ENCODE data around the gene CCPG1. TPM values are rescaled to one million over a fixed set of nuclear protein-coding genes. Genes with fewer than 3 reads are reported as not detected.

CCPG1 gene
- polyA plus RNA-seq, 1 of the 3 experiments (the other 2 are of a cell fraction) = 10.5 TPM

DNA sequence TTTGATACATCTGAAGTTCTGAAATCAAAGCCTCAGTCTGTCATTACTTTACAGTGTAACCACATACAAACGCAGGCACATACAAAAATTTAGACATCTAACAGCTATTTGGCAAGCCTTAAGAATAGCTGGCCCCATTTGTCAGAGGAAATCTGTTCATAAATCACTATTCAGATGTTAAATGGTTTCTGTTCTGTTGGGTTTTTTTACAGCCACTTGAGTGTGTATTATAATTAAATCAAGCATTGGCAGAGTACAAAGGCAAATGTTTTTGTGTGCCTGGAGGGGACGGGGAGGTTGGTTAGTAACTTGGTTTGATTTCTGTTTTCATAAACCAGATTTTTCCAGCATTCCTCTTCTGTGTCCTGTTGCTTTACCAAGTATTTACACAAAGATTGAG is 65.0 kb downstream of the CCPG1 start (continued):
- TF ChIP-seq, protein P1, sequence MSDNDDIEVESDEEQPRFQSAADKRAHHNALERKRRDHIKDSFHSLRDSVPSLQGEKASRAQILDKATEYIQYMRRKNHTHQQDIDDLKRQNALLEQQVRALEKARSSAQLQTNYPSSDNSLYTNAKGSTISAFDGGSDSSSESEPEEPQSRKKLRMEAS (IDR thresholded peaks at IDR 0.05; ENCODE audit: low read depth) = no peak
- TF ChIP-seq MXI1 (IDR thresholded peaks at IDR 0.05; ENCODE audit: low read depth, low read length) (no peak), FOXJ3 (CRISPR knock-in tag; IDR thresholded peaks at IDR 0.05) (peak; percentile 76; the same call in 1 of the 2 replicates), MEF2A (IDR thresholded peaks at IDR 0.05; ENCODE audit: borderline replicate concordance, low read depth) (no peak)
- TF ChIP-seq, protein P2, sequence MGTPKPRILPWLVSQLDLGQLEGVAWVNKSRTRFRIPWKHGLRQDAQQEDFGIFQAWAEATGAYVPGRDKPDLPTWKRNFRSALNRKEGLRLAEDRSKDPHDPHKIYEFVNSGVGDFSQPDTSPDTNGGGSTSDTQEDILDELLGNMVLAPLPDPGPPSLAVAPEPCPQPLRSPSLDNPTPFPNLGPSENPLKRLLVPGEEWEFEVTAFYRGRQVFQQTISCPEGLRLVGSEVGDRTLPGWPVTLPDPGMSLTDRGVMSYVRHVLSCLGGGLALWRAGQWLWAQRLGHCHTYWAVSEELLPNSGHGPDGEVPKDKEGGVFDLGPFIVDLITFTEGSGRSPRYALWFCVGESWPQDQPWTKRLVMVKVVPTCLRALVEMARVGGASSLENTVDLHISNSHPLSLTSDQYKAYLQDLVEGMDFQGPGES (IDR thresholded peaks at IDR 0.05; ENCODE audit: low read depth, low read length) = no peak

DNA sequence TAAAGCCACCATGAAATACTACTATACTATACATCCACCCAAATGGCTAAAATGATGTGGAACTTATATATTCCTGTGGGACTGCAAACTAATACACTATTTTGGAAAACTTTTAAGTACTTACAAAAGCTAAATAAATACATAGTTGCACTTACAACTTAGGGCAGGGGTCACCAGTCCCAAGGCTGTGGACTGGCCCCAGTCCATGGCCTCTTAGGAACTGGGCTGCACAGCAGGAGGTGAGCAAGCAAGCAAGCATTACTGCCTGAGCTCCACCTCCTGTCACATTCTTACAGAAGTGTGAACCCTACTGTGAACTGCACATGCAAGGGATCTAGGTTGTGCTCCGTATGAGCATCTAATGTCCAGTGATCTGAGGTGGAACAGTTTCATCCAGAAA is 71.0 kb downstream of the CCPG1 start:
- H3F3A ChIP-seq (replicated peaks; ENCODE audit: insufficient read depth) = no peaks in the 10 kb centered on the region
- no peak overlapping the region for H3K9ac ChIP-seq
- TF ChIP-seq FOSL2 (IDR thresholded peaks at IDR 0.05; ENCODE audit: borderline replicate concordance, low read depth) (no peak), NRF1 (IDR thresholded peaks at IDR 0.05; ENCODE audit: low read depth, low read length) (no peak), MEF2A (IDR thresholded peaks at IDR 0.05; ENCODE audit: borderline replicate concordance, low read depth) (no peak), ELF1 (IDR thresholded peaks at IDR 0.05) (no peak), JUND (IDR thresholded peaks at IDR 0.05) (no peak), RAD21 (IDR thresholded peaks at IDR 0.05; ENCODE audit: low read length) (no peak), TEAD4 (IDR thresholded peaks at IDR 0.05; ENCODE audit: borderline replicate concordance, insufficient read depth) (no peak), SMC3 (IDR thresholded peaks at IDR 0.05; ENCODE audit: low read depth, low read length) (no peak), TAF1 (IDR thresholded peaks at IDR 0.05; ENCODE audit: borderline replicate concordance, low read depth, low read length) (no peak), GABPA (IDR thresholded peaks at IDR 0.05; ENCODE audit: low read depth) (no peak)
- TF ChIP-seq, protein P3, sequence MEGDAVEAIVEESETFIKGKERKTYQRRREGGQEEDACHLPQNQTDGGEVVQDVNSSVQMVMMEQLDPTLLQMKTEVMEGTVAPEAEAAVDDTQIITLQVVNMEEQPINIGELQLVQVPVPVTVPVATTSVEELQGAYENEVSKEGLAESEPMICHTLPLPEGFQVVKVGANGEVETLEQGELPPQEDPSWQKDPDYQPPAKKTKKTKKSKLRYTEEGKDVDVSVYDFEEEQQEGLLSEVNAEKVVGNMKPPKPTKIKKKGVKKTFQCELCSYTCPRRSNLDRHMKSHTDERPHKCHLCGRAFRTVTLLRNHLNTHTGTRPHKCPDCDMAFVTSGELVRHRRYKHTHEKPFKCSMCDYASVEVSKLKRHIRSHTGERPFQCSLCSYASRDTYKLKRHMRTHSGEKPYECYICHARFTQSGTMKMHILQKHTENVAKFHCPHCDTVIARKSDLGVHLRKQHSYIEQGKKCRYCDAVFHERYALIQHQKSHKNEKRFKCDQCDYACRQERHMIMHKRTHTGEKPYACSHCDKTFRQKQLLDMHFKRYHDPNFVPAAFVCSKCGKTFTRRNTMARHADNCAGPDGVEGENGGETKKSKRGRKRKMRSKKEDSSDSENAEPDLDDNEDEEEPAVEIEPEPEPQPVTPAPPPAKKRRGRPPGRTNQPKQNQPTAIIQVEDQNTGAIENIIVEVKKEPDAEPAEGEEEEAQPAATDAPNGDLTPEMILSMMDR (IDR thresholded peaks at IDR 0.05) = no peak
- TF ChIP-seq, protein P4, sequence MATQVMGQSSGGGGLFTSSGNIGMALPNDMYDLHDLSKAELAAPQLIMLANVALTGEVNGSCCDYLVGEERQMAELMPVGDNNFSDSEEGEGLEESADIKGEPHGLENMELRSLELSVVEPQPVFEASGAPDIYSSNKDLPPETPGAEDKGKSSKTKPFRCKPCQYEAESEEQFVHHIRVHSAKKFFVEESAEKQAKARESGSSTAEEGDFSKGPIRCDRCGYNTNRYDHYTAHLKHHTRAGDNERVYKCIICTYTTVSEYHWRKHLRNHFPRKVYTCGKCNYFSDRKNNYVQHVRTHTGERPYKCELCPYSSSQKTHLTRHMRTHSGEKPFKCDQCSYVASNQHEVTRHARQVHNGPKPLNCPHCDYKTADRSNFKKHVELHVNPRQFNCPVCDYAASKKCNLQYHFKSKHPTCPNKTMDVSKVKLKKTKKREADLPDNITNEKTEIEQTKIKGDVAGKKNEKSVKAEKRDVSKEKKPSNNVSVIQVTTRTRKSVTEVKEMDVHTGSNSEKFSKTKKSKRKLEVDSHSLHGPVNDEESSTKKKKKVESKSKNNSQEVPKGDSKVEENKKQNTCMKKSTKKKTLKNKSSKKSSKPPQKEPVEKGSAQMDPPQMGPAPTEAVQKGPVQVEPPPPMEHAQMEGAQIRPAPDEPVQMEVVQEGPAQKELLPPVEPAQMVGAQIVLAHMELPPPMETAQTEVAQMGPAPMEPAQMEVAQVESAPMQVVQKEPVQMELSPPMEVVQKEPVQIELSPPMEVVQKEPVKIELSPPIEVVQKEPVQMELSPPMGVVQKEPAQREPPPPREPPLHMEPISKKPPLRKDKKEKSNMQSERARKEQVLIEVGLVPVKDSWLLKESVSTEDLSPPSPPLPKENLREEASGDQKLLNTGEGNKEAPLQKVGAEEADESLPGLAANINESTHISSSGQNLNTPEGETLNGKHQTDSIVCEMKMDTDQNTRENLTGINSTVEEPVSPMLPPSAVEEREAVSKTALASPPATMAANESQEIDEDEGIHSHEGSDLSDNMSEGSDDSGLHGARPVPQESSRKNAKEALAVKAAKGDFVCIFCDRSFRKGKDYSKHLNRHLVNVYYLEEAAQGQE (IDR thresholded peaks at IDR 0.05; ENCODE audit: low read depth, low read length) = no peak
- TF ChIP-seq, protein P1 (IDR thresholded peaks at IDR 0.05; ENCODE audit: low read depth) = no peak
- POLR2A ChIA-PET = no interaction called here
- peaks cover 8 to 38% of the 10 kb centered on the region in 2 experiments for H3K36me3 ChIP-seq (replicated peaks in 1 of 2; ENCODE audit: control insufficient read depth in 1 of 2, insufficient read depth in 2 of 2, low read length in 1 of 2)
- no peaks in the 10 kb centered on the region for H3K9me2 ChIP-seq
- H3K79me2 ChIP-seq (ENCODE audit: insufficient read depth) = no peaks in the 10 kb centered on the region
- no peak for DNase-seq
- CTCF ChIA-PET = interaction anchor here (1.6 kb wide), 1 partner anchor 46 kb away, joined by 3 read pairs; no protein-coding TSS in a partner anchor
- H4K20me1 ChIP-seq (ENCODE audit: insufficient read depth) = no peaks in the 10 kb centered on the region
- H2AFZ ChIP-seq (ENCODE audit: low read depth) = no peak overlapping the region
- H3K9me3 ChIP-seq = no peaks in the 10 kb centered on the region
- no peaks in the 10 kb centered on the region for H3K27me3 ChIP-seq (ENCODE audit: insufficient read depth)
- H3K4me2 ChIP-seq = no peak overlapping the region
- no peak overlapping the region for H3K27ac ChIP-seq (ENCODE audit: low read depth in 2 of 2, low read length in 1 of 2)
- 83% methylated on average over 1 of the region's 1 CpG for WGBS (ENCODE audit: low lambda C conversion rate)
- no peaks in the 10 kb centered on the region for H3K4me1 ChIP-seq (ENCODE audit: control insufficient read depth in 1 of 2, insufficient read depth in 2 of 2, low read depth in 1 of 2, low read length in 1 of 2)
- no peak overlapping the region for H3K4me3 ChIP-seq (ENCODE audit: low read depth in 2 of 2, low read length in 1 of 2)
